ENCODE measurements around the gene TAS2R43. TPM values are rescaled to one million over a fixed set of nuclear protein-coding genes. Genes with fewer than 3 reads are reported as not detected.
"Not testable (repeated sequence)": the region's sequence is repeated elsewhere in the genome, so short reads cannot be mapped to it uniquely, and the experiment has no call there.

The TAS2R43 gene
- total and polyA plus RNA-seq, 2 of the 4 experiments (the other 2 are of a cell fraction): 0.90 TPM; not detected in 1

DNA sequence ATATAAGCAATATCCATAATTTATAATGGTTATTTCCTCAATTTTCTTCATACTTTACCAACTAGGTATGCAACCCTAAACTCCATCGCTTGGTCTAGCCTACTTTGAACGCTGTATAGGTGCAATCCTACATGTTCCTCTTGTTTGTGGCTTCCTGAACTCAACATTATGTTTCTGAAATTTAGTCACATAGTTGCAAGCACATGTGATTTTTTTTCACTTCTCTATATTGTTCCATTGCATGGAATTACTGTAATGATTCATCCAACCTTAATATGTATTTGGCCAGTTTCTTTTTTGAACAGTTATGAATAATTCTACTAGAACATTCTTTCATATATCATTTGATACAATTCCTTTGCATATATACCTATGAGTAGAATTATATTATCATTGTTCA lies 2.8 kb upstream of the TAS2R43 start:
- H3K4me1 ChIP-seq (ENCODE audit: control insufficient read depth, insufficient read depth, low read length); H4K5ac ChIP-seq (ENCODE audit: low read depth, low read length); dilution Hi-C loops (cut with HindIII; ENCODE audit: low sequenced_read_pairs, unreplicated experiment); POLR2A ChIA-PET (ENCODE audit: unreplicated experiment); H3K36me3 ChIP-seq (ENCODE audit: control insufficient read depth, insufficient read depth, low read length); H3K18ac ChIP-seq (ENCODE audit: low read depth, low read length); H4K20me1 ChIP-seq (ENCODE audit: insufficient read depth, low read length); H3K27me3 ChIP-seq (ENCODE audit: control insufficient read depth, insufficient read depth, low read length); H3K14ac ChIP-seq (replicated peaks; ENCODE audit: low read depth, low read length); BruUV-seq (replicated peaks); H2BK5ac ChIP-seq (ENCODE audit: low read depth, low read length, poor library complexity, severe bottlenecking); H3K9ac ChIP-seq (ENCODE audit: low read depth, low read length); H4K8ac ChIP-seq (ENCODE audit: low read depth in 2 of 2, low read length in 2 of 2); H3K4me3 ChIP-seq (ENCODE audit: insufficient read depth, low read depth, low read length); DNase-seq; H3K56ac ChIP-seq (ENCODE audit: extremely low read depth, insufficient read depth, low read length); H3K79me1 ChIP-seq (ENCODE audit: low read depth in 1 of 2, low read length in 2 of 2); H3K23ac ChIP-seq (ENCODE audit: low read depth, low read length); CTCF ChIA-PET; ATAC-seq (ENCODE audit: low read depth); in situ Hi-C loops (cut with MboI; ENCODE audit: low sequenced_read_pairs); H2BK15ac ChIP-seq (ENCODE audit: low read depth, low read length); H2BK120ac ChIP-seq (ENCODE audit: low read depth, low read length); H3K4ac ChIP-seq (ENCODE audit: low read depth, low read length); H2AK9ac ChIP-seq (replicated peaks; ENCODE audit: low read depth, low read length, poor library complexity); H2BK20ac ChIP-seq (ENCODE audit: low read depth, low read length); H3K4me2 ChIP-seq (ENCODE audit: low read depth, low read length); H3K9me3 ChIP-seq (ENCODE audit: control insufficient read depth, insufficient read depth, low read length); H3K9me1 ChIP-seq (ENCODE audit: insufficient read depth, low read length); H3K27ac ChIP-seq (ENCODE audit: insufficient read depth, low read length); H2AK5ac ChIP-seq (ENCODE audit: low read depth, low read length); intact Hi-C loops (cut with micrococcal nuclease); H4K91ac ChIP-seq (ENCODE audit: insufficient read depth, low read depth, low read length); H2AFZ ChIP-seq (replicated peaks; ENCODE audit: low read length, poor library complexity): not testable (repeated sequence)
- WGBS, 2 experiments (ENCODE audit: extremely low coverage in 2 of 2, insufficient read length in 1 of 2): no CpG with 5 or more reads among the region's 2 CpGs

All from IMR-90 (cell line).